Loucy (cell line): ENCODE data around the gene FBXL13.

Source experiments
- H2AFZ ChIP-seq: fragments of 200-600 bp; sonication (generic); 2 replicates; pipeline ENCODE4 v1.6.0; 2016; ENCODE audit warnings: antibody characterized with exemption, mild to moderate bottlenecking, low read length, moderate library complexity
- H3F3A ChIP-seq: fragments of 200-600 bp; 2 replicates; pipeline ENCODE4 v1.6.0; 2016; ENCODE audit warnings: antibody characterized with exemption, low read depth, mild to moderate bottlenecking
- H3K27me3 ChIP-seq: fragments of 200-600 bp; sonication (generic); 2 replicates; pipeline ENCODE4 v1.6.1; 2014; ENCODE audit warnings: low read length, mild to moderate bottlenecking; ENCODE audit not compliant: insufficient read depth, poor library complexity, severe bottlenecking
- H3K36me3 ChIP-seq: fragments of 200-600 bp; sonication (generic); 2 replicates; pipeline ENCODE4 v1.6.1; 2016; ENCODE audit warnings: low read length; ENCODE audit not compliant: insufficient read depth
- H3K4me1 ChIP-seq: fragments of 200-600 bp; sonication (generic); 2 replicates; pipeline ENCODE4 v1.5.1; 2014; ENCODE audit warnings: low read length, mild to moderate bottlenecking; ENCODE audit not compliant: insufficient read depth, poor library complexity, severe bottlenecking
- H3K4me2 ChIP-seq: fragments of 200-600 bp; sonication (generic); 2 replicates; pipeline ENCODE4 v1.6.0; 2014; ENCODE audit warnings: antibody characterized with exemption, low read length, low read depth, mild to moderate bottlenecking; ENCODE audit not compliant: poor library complexity, severe bottlenecking
- H3K4me3 ChIP-seq: fragments of 200-600 bp; sonication (generic); 2 replicates; pipeline ENCODE4 v1.5.1; 2014; ENCODE audit warnings: low read length, mild to moderate bottlenecking, mixed read lengths; ENCODE audit not compliant: poor library complexity, severe bottlenecking
- H3K79me2 ChIP-seq: fragments of 200-600 bp; sonication (generic); 2 replicates; pipeline ENCODE4 v1.6.1; 2014; ENCODE audit warnings: low read length; ENCODE audit not compliant: insufficient read depth
- H3K9ac ChIP-seq: fragments of 200-600 bp; sonication (generic); 2 replicates; pipeline ENCODE4 v1.6.0; 2014; ENCODE audit warnings: mild to moderate bottlenecking, low read depth, low read length, moderate library complexity; ENCODE audit not compliant: poor library complexity, severe bottlenecking
- H3K9me2 ChIP-seq: fragments of 200-600 bp; sonication (generic); replicated peaks from 2 replicates; pipeline ENCODE4 v1.6.1; 2016; ENCODE audit warnings: low read depth, low read length, mixed read lengths
- H3K9me3 ChIP-seq: fragments of 200-600 bp; sonication (generic); 2 replicates; pipeline ENCODE4 v1.6.1; 2014; ENCODE audit warnings: mild to moderate bottlenecking, antibody characterized with exemption, low read length, low read depth; ENCODE audit not compliant: insufficient read depth
- H4K20me1 ChIP-seq: fragments of 200-600 bp; sonication (generic); 2 replicates; pipeline ENCODE4 v1.6.0; 2014; ENCODE audit warnings: antibody characterized with exemption, low read length, mild to moderate bottlenecking; ENCODE audit not compliant: insufficient read depth, poor library complexity, severe bottlenecking
- EZH2phosphoT487 ChIP-seq: fragments of 200-600 bp; IDR thresholded peaks from 2 replicates; pipeline ENCODE4 v1.6.1; 2018; ENCODE audit warnings: antibody characterized with exemption, mild to moderate bottlenecking, moderate library complexity, borderline replicate concordance
- TF ChIP-seq, protein P1 (sequence below): fragments of 200-600 bp; sonication (generic); conservative IDR thresholded peaks from 2 replicates; pipeline ENCODE4 v1.5.1; 2014; ENCODE audit warnings: mild to moderate bottlenecking, antibody characterized with exemption, low read length

Gene FBXL13

DNA sequence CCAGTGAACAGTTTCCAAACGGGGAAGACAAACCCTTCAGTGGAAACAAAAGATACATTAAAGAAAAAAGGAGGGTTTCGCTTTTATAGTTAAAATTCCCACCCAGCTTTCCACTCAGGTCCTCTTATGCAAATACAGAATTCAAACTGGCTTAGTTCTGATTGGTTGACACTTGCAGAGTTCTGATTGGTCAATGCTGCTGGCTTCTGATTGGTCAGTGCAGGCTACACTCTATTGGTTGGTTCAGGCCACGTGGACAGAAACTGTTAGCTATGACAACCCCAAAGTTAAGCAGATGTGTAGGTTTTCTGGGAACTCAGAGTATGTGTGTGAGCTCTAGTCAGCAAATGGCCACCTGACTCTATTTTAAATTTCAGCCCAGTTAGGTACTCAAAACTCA lies 80.0 kb downstream of the FBXL13 start:
- Histone ChIP-seq H3F3A (no peaks in the 10 kb centered on the region), H3K4me2 (no peak overlapping the region), H3K79me2 (no peaks in the 10 kb centered on the region)

DNA sequence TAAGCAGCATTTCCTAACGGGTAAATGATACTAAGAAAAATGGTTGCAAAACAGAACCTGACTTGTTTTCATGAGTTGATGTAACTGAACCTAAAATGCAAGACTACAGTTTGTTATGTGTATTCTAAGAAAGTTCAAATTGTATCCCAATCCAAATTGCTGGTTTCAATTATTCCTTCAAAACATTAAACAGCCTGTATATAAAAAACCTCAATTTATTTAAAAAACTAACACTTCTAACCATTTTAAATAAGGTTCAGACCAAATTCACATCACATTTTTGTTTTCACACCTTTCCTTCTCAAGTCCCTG lies 80.9 kb downstream of the FBXL13 start:
- H3K9me2 ChIP-seq: no peaks in the 10 kb centered on the region
- no peak overlapping the region for H2AFZ ChIP-seq
- H3F3A ChIP-seq: no peaks in the 10 kb centered on the region
- no peaks in the 10 kb centered on the region for H3K9me3 ChIP-seq
- peaks cover 21% of the 10 kb centered on the region for H3K4me1 ChIP-seq
- H3K36me3 ChIP-seq: no peaks in the 10 kb centered on the region
- no peaks in the 10 kb centered on the region for H3K27me3 ChIP-seq
- no peak overlapping the region for H3K4me2 ChIP-seq
- H3K79me2 ChIP-seq: no peaks in the 10 kb centered on the region
- no peak overlapping the region for H3K4me3 ChIP-seq
- no peaks in the 10 kb centered on the region for H4K20me1 ChIP-seq
- no peak overlapping the region for H3K9ac ChIP-seq
- no peak for TF ChIP-seq EZH2phosphoT487
- TF ChIP-seq, protein P1, sequence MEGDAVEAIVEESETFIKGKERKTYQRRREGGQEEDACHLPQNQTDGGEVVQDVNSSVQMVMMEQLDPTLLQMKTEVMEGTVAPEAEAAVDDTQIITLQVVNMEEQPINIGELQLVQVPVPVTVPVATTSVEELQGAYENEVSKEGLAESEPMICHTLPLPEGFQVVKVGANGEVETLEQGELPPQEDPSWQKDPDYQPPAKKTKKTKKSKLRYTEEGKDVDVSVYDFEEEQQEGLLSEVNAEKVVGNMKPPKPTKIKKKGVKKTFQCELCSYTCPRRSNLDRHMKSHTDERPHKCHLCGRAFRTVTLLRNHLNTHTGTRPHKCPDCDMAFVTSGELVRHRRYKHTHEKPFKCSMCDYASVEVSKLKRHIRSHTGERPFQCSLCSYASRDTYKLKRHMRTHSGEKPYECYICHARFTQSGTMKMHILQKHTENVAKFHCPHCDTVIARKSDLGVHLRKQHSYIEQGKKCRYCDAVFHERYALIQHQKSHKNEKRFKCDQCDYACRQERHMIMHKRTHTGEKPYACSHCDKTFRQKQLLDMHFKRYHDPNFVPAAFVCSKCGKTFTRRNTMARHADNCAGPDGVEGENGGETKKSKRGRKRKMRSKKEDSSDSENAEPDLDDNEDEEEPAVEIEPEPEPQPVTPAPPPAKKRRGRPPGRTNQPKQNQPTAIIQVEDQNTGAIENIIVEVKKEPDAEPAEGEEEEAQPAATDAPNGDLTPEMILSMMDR: no peak

More for the DNA sequence above, 80.0 kb downstream of the FBXL13 start:
- no peaks in the 10 kb centered on the region for H3K36me3 ChIP-seq
- H4K20me1 ChIP-seq: no peaks in the 10 kb centered on the region
- no peaks in the 10 kb centered on the region for H3K9me2 ChIP-seq
- H3K9ac ChIP-seq: no peak overlapping the region
- H3K27me3 ChIP-seq: no peaks in the 10 kb centered on the region
- no peak overlapping the region for H2AFZ ChIP-seq
- TF ChIP-seq, protein P1: no peak
- TF ChIP-seq EZH2phosphoT487: no peak
- peaks cover 21% of the 10 kb centered on the region for H3K4me1 ChIP-seq
- H3K9me3 ChIP-seq: no peaks in the 10 kb centered on the region
- H3K4me3 ChIP-seq: no peak overlapping the region

DNA sequence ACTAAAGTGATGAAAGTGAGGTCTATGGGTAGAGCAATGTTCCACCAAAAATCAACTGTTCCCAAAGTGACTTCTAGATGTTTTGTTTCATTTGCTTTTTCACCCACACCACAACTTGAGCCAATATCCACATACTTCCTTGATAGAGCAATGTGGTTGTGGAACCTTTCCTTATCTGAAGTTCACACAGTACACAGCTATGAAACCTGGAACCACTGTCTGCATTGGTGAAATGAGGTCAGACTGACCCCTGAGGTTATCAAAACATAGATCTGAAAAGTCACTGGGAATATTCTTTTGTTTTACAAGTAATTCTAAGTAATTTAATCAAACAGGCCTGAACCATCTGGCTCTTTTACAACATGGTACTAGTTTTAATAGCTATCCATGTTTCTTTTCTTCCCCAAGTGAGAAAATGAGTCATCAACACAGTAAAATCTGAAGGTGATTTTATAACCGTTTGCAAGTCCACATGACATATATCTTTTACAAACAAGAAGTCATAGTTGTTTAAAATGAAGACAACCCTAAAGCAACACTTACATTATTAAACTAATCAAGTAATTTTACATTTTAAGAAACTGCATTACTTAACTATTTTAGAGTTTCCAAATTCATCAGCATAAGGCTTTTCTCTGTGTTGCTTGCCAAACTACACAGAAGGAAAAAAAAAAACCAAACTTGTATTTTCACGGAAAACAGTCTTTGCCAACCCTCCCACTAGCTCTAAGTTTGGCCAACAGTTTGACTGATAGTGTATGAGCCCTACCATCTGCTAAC lies 81.5 kb downstream of the FBXL13 start:
- Histone ChIP-seq H3K4me2 (no peak overlapping the region), H4K20me1 (no peaks in the 10 kb centered on the region), H3K27me3 (no peaks in the 10 kb centered on the region), H3K79me2 (no peaks in the 10 kb centered on the region), H2AFZ (no peak overlapping the region), H3K4me1 (peaks cover 21% of the 10 kb centered on the region), H3K9me2 (no peaks in the 10 kb centered on the region), H3K36me3 (no peaks in the 10 kb centered on the region), H3K9me3 (no peaks in the 10 kb centered on the region), H3F3A (no peaks in the 10 kb centered on the region), H3K9ac (no peak overlapping the region), H3K4me3 (no peak overlapping the region)
- TF ChIP-seq, protein P1: no peak
- TF ChIP-seq EZH2phosphoT487: no peak
